ENCODE results near the gene PTPRCAP. TPM values are rescaled to one million over a fixed set of nuclear protein-coding genes. Genes with fewer than 3 reads are reported as not detected.
A peak's percentile ranks its signal among the peaks of the same experiment; 100 is the strongest.

PTPRCAP gene
- total RNA-seq, 4 donors from 2014 or later: 17.3 to 56.9 (median 21.7) TPM

DNA sequence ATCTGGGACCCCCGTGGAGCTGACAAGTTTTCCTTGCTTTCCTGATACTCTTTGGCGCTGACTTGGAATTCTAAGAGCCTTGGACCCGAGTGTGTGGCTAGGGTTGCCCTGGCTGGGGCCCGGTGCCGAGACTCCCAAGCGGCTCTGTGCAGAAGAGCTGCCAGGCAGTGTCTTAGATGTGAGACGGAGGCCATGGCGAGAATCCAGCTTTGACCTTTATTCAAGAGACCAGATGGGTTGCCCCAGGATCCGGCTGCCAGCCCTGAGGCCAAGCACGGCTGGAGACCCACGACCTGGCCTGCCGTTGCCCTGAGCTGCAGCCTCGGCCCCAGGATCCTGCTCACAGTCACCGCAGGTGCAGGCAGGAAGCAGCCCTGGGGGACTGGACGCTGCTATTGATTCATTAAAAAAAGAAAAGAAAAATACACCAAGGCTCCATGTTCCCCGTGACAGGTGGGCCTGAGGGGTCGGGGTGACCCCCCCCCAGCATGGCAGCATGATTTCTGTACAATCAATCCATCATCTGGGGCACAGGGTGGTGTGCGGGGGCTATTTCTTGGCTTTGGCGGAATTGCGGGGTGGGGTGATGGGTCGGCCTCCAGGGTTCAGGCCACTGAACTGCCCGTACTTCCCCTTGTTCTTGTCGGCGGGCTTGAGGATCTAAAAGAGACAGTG lies 39.4 kb downstream of the PTPRCAP start:
- peaks cover 0 to 50% (median 25%) of the 10 kb centered on the region in 4 donors for H3K4me1 ChIP-seq
- no peak overlapping the region for H3K27ac ChIP-seq
- no peaks in the 10 kb centered on the region for H3K27me3 ChIP-seq
- H3K9me3 ChIP-seq: no peaks in the 10 kb centered on the region
- DNase-seq: peak in 1 of 3 donors; percentile 49
- peaks cover 0 to 56% (median 0%) of the 10 kb centered on the region in 3 donors for H3K36me3 ChIP-seq
- H3K4me3 ChIP-seq: no peak overlapping the region
- TF ChIP-seq, protein P1, sequence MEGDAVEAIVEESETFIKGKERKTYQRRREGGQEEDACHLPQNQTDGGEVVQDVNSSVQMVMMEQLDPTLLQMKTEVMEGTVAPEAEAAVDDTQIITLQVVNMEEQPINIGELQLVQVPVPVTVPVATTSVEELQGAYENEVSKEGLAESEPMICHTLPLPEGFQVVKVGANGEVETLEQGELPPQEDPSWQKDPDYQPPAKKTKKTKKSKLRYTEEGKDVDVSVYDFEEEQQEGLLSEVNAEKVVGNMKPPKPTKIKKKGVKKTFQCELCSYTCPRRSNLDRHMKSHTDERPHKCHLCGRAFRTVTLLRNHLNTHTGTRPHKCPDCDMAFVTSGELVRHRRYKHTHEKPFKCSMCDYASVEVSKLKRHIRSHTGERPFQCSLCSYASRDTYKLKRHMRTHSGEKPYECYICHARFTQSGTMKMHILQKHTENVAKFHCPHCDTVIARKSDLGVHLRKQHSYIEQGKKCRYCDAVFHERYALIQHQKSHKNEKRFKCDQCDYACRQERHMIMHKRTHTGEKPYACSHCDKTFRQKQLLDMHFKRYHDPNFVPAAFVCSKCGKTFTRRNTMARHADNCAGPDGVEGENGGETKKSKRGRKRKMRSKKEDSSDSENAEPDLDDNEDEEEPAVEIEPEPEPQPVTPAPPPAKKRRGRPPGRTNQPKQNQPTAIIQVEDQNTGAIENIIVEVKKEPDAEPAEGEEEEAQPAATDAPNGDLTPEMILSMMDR (IDR thresholded peaks at IDR 0.05): no peak
- TF ChIP-seq POLR2A (IDR thresholded peaks at IDR 0.05): no peak

GRCh38 chr11:67397536-67397935 lies 39.9 kb downstream of the PTPRCAP start:
- Histone ChIP-seq H3K27me3 (no peaks in the 10 kb centered on the region), H3K9me3 (no peaks in the 10 kb centered on the region), H3K4me3 (no peak overlapping the region), H3K36me3 (peaks cover 0 to 56% (median 0%) of the 10 kb centered on the region in 3 donors), H3K4me1 (peaks cover 0 to 49% (median 21%) of the 10 kb centered on the region in 4 donors), H3K27ac (no peak overlapping the region)
- no peak for TF ChIP-seq POLR2A (IDR thresholded peaks at IDR 0.05)
- TF ChIP-seq, protein P1 (IDR thresholded peaks at IDR 0.05): no peak
- DNase-seq: peak in 1 of 3 donors; percentile 46

DNA sequence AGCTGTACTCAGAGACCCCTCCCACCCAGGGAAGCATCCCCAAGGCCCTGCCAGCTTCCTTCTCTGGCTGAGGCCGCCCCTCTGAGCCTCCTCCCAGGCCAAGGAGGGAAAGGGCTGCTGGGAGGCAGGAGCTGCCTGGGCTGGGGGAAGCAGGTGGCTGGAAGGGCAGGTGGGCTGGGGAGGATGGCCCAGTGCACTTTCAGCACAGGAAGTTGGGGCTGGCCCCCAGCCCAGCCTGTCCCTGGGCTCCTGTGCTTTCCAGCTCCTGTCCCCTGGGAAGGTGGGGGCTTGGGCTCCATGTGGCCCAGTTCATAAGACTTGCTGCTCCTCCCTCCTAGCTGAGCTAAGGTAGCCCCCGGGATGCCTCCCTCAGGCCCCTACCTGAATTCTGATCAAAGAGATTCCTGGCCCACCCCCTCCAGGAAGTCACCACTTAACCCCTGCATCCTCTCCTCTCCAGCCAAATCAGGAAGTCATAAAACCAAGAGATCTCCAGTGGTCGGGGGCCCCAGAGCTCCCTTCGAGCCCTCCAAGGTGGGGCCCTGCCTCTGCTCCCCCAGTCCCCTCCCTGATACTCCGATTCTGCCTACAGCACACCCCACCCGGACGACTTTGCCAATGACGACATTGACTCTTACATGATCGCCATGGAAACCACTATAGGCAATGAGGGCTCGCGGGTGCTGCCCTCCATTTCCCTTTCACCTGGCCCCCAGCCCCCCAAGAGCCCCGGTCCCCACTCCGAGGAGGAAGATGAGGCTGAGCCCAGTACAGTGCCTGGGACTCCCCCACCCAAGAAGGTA lies 40.7 kb downstream of the PTPRCAP start:
- H3K4me1 ChIP-seq: peaks cover 0 to 47% (median 19%) of the 10 kb centered on the region in 4 donors
- peak in 1 of 3 donors; percentile 49 for DNase-seq
- no peaks in the 10 kb centered on the region for H3K9me3 ChIP-seq
- TF ChIP-seq, protein P1 (IDR thresholded peaks at IDR 0.05): no peak
- no peak for TF ChIP-seq POLR2A (IDR thresholded peaks at IDR 0.05)
- H3K36me3 ChIP-seq: peaks cover 0 to 56% (median 0%) of the 10 kb centered on the region in 3 donors
- H3K27me3 ChIP-seq: no peaks in the 10 kb centered on the region
- no peak overlapping the region for H3K4me3 ChIP-seq
- peak overlapping the region in 2 of 4 donors; percentile 12 to 27 for H3K27ac ChIP-seq

DNA sequence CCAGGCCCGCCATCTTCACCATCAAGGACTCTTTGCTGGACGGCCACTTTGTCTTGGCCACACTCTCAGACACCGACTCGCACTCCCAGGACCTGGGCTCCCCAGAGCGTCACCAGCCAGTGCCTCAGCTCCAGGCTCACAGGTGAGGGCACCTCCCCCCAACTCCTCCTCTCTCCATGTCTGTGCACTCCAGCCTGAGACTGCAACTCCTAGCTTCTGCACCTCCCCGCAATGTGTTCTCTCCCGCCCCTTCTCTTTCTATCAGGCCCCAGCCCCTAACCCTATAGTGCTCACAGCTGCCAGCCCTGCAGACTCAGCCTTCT lies 41.3 kb downstream of the PTPRCAP start:
- no peak for TF ChIP-seq POLR2A (IDR thresholded peaks at IDR 0.05)
- TF ChIP-seq, protein P1 (IDR thresholded peaks at IDR 0.05): no peak
- Histone ChIP-seq H3K27ac (peak overlapping the region in 1 of 4 donors; percentile 12), H3K9me3 (no peaks in the 10 kb centered on the region), H3K27me3 (no peaks in the 10 kb centered on the region), H3K4me3 (no peak overlapping the region), H3K4me1 (peaks cover 0 to 47% (median 19%) of the 10 kb centered on the region in 4 donors), H3K36me3 (peaks cover 0 to 56% (median 0%) of the 10 kb centered on the region in 3 donors)
- peak in 1 of 3 donors; percentile 43 for DNase-seq

- no peak overlapping the region for H3K4me3 ChIP-seq
- peak in 1 of 3 donors; percentile 45 for DNase-seq
- peaks cover 0 to 50% (median 20%) of the 10 kb centered on the region in 4 donors for H3K4me1 ChIP-seq
- H3K27me3 ChIP-seq: no peaks in the 10 kb centered on the region
- H3K36me3 ChIP-seq: peaks cover 0 to 56% (median 0%) of the 10 kb centered on the region in 3 donors
- H3K27ac ChIP-seq: peak overlapping the region in 1 of 4 donors; percentile 12
- TF ChIP-seq, protein P1 (IDR thresholded peaks at IDR 0.05): no peak
- TF ChIP-seq POLR2A (IDR thresholded peaks at IDR 0.05): no peak
- H3K9me3 ChIP-seq: no peaks in the 10 kb centered on the region
Observed at GRCh38 chr11:67395555-67396258, 41.8 kb downstream of the PTPRCAP start.
